DOHH2 (cell line): Measurements from ENCODE around the gene CPN1.

Source experiments
- H3F3A ChIP-seq: fragments of 200-600 bp; sonication (generic), shearing (Covaris generic); 2 replicates; pipeline ENCODE4 v1.6.0; 2016; ENCODE audit warnings: antibody characterized with exemption, mild to moderate bottlenecking; ENCODE audit not compliant: control insufficient read depth, insufficient read depth
- H3K27ac ChIP-seq: fragments of 200-600 bp; sonication (generic); 2 replicates; pipeline ENCODE4 v1.5.1; 2014; ENCODE audit warnings: low read depth, mild to moderate bottlenecking, low read length, moderate library complexity
- H3K27me3 ChIP-seq: fragments of 200-600 bp; sonication (generic); 2 replicates; pipeline ENCODE4 v1.6.1; 2014; ENCODE audit warnings: mild to moderate bottlenecking, low read length, mixed read lengths; ENCODE audit not compliant: control insufficient read depth
- H3K36me3 ChIP-seq: fragments of 200-600 bp; sonication (generic); 2 replicates; pipeline ENCODE4 v1.6.1; 2014; ENCODE audit warnings: mild to moderate bottlenecking, low read length, moderate library complexity, mixed read lengths; ENCODE audit not compliant: control insufficient read depth
- H3K4me1 ChIP-seq: fragments of 200-600 bp; sonication (generic); 2 replicates; pipeline ENCODE4 v1.6.1; 2014; ENCODE audit warnings: mild to moderate bottlenecking, low read length, mixed read lengths; ENCODE audit not compliant: control insufficient read depth
- H3K4me2 ChIP-seq: fragments of 200-600 bp; sonication (generic); 2 replicates; pipeline ENCODE4 v1.6.0; 2014; ENCODE audit warnings: mild to moderate bottlenecking, low read length, moderate library complexity
- H3K4me3 ChIP-seq: fragments of 200-600 bp; sonication (generic); 2 replicates; pipeline ENCODE4 v1.5.1; 2014; ENCODE audit warnings: mild to moderate bottlenecking, low read length, mixed read lengths
- H3K79me2 ChIP-seq: fragments of 200-600 bp; sonication (generic); 2 replicates; pipeline ENCODE4 v1.6.1; 2014; ENCODE audit warnings: mild to moderate bottlenecking, low read length, mixed read lengths; ENCODE audit not compliant: control insufficient read depth
- H3K9me2 ChIP-seq: fragments of 200-600 bp; sonication (generic); replicated peaks from 2 replicates; pipeline ENCODE4 v1.6.1; 2014; ENCODE audit warnings: mild to moderate bottlenecking, low read length, mixed read lengths; ENCODE audit not compliant: control insufficient read depth
- H3K9me3 ChIP-seq: fragments of 200-600 bp; sonication (generic); 2 replicates; pipeline ENCODE4 v1.6.1; 2014; ENCODE audit warnings: antibody characterized with exemption, low read length, mixed read lengths; ENCODE audit not compliant: control insufficient read depth, insufficient read depth
- H4K20me1 ChIP-seq: fragments of 200-600 bp; sonication (generic); 2 replicates; pipeline ENCODE4 v1.6.0; 2014; ENCODE audit warnings: low read depth, mild to moderate bottlenecking, antibody characterized with exemption, low read length, moderate library complexity; ENCODE audit not compliant: control insufficient read depth, insufficient read depth
- CTCF ChIP-seq: fragments of 200-600 bp; sonication (generic); IDR thresholded peaks from one replicate; pipeline ENCODE4 v1.5.1; 2014; ENCODE audit warnings: antibody characterized with exemption, mild to moderate bottlenecking, low read depth, low read length; ENCODE audit not compliant: poor library complexity, severe bottlenecking
- EZH2phosphoT487 ChIP-seq: fragments of 200-600 bp; sonication (generic); IDR thresholded peaks from 2 replicates; pipeline ENCODE4 v1.6.1; 2017; ENCODE audit warnings: borderline replicate concordance, mild to moderate bottlenecking, antibody characterized with exemption, low read length, moderate library complexity, mixed read lengths

CPN1 gene

GRCh38 chr10:100120550-100120949 lies 38.9 kb upstream of the CPN1 start:
- H3K36me3 ChIP-seq, result no peaks in the 10 kb centered on the region
- H4K20me1 ChIP-seq, result no peaks in the 10 kb centered on the region
- H3K4me1 ChIP-seq, result 0 out of 2 replicates have a peak, but pooled peaks cover 5% of the 10 kb centered on the region
- H3K9me3 ChIP-seq, result no peaks in the 10 kb centered on the region
- H3K79me2 ChIP-seq, result no peaks in the 10 kb centered on the region
- H3K27ac ChIP-seq, result no peak overlapping the region
- peaks cover 3% of the 10 kb centered on the region; the same call in 1 of the 2 replicates for H3K27me3 ChIP-seq
- no peak for TF ChIP-seq EZH2phosphoT487
- no peak for TF ChIP-seq CTCF
- H3F3A ChIP-seq, result no peaks in the 10 kb centered on the region
- H3K4me3 ChIP-seq, result no peak overlapping the region
- no peaks in the 10 kb centered on the region for H3K9me2 ChIP-seq
- H3K4me2 ChIP-seq, result no peak overlapping the region

- Histone ChIP-seq H3K4me2 (no peak overlapping the region), H3K4me1 (0 out of 2 replicates have a peak, but pooled peaks cover 5% of the 10 kb centered on the region), H3K9me3 (no peaks in the 10 kb centered on the region), H3K27me3 (peaks cover 3% of the 10 kb centered on the region; the same call in 1 of the 2 replicates), H3K36me3 (no peaks in the 10 kb centered on the region), H4K20me1 (no peaks in the 10 kb centered on the region), H3F3A (no peaks in the 10 kb centered on the region), H3K9me2 (no peaks in the 10 kb centered on the region), H3K27ac (no peak overlapping the region), H3K4me3 (no peak overlapping the region), H3K79me2 (no peaks in the 10 kb centered on the region)
- no peak for TF ChIP-seq CTCF
- TF ChIP-seq EZH2phosphoT487, result no peak
Measured at GRCh38 chr10:100119726-100120125, 38.1 kb upstream of the CPN1 start.

GRCh38 chr10:100114976-100115770 lies 33.5 kb upstream of the CPN1 start:
- no peaks in the 10 kb centered on the region for H4K20me1 ChIP-seq
- no peak overlapping the region for H3K27ac ChIP-seq
- no peak overlapping the region for H3K4me3 ChIP-seq
- H3K79me2 ChIP-seq, result no peaks in the 10 kb centered on the region
- no peaks in the 10 kb centered on the region for H3K9me2 ChIP-seq
- no peaks in the 10 kb centered on the region for H3K4me1 ChIP-seq
- peaks cover 3% of the 10 kb centered on the region; the same call in 1 of the 2 replicates for H3K27me3 ChIP-seq
- TF ChIP-seq EZH2phosphoT487, result no peak
- no peak for TF ChIP-seq CTCF
- no peak overlapping the region for H3K4me2 ChIP-seq
- H3F3A ChIP-seq, result no peaks in the 10 kb centered on the region
- H3K36me3 ChIP-seq, result no peaks in the 10 kb centered on the region
- H3K9me3 ChIP-seq, result no peaks in the 10 kb centered on the region
